Stomach smooth muscle (tissue), 2 donors: Measurements from ENCODE around the gene PRSS53.

Experiments used
- H3K27ac ChIP-seq: one replicate; pipeline ENCODE4 v1.7.0; 2013; ENCODE audit warnings: mild to moderate bottlenecking, low read length, inconsistent platforms
- H3K27me3 ChIP-seq, 2 donors: one replicate each; pipeline ENCODE4 v1.7.0; 2013; ENCODE audit warnings: low read length in 2 of 2; ENCODE audit not compliant: insufficient read depth in 2 of 2, control insufficient read depth in 1 of 2
- H3K36me3 ChIP-seq, 2 donors: one replicate each; pipeline ENCODE4 v1.7.0; 2013; ENCODE audit warnings: low read length in 2 of 2; ENCODE audit not compliant: control insufficient read depth in 2 of 2, insufficient read depth in 2 of 2
- H3K4me1 ChIP-seq: one replicate; pipeline ENCODE4 v1.7.0; 2013; ENCODE audit warnings: low read length; ENCODE audit not compliant: control insufficient read depth, insufficient read depth
- H3K4me3 ChIP-seq, 2 donors: one replicate each; pipeline ENCODE4 v1.7.0; 2013; ENCODE audit warnings: low read length in 2 of 2
- H3K9ac ChIP-seq, 2 donors: one replicate each; pipeline ENCODE4 v1.7.0; 2013; ENCODE audit warnings: low read length in 2 of 2, mild to moderate bottlenecking in 1 of 2
- H3K9me3 ChIP-seq, 2 donors: one replicate each; pipeline ENCODE4 v1.7.0; 2013; ENCODE audit warnings: low read length in 2 of 2; ENCODE audit not compliant: control insufficient read depth in 2 of 2
- donor health status: healthy.
- donor health status: Pancreatic carcinoma.

The PRSS53 gene

GRCh38 chr16:31061813-31062440 is 26.8 kb downstream of the PRSS53 start:
- Histone ChIP-seq H3K36me3 (peaks cover 5 to 21% of the 10 kb centered on the region in 2 donors), H3K4me3 (no peak overlapping the region), H3K27ac (no peak overlapping the region), H3K9ac (no peak overlapping the region), H3K9me3 (no peaks in the 10 kb centered on the region), H3K4me1 (peaks cover 8% of the 10 kb centered on the region), H3K27me3 (no peaks in the 10 kb centered on the region)

- Histone ChIP-seq H3K36me3 (peaks cover 5 to 19% of the 10 kb centered on the region in 2 donors), H3K9ac (no peak overlapping the region), H3K27me3 (no peaks in the 10 kb centered on the region), H3K4me3 (no peak overlapping the region), H3K9me3 (no peaks in the 10 kb centered on the region), H3K4me1 (peaks cover 8% of the 10 kb centered on the region), H3K27ac (no peak overlapping the region)
Observed at GRCh38 chr16:31061126-31061812, 27.5 kb downstream of the PRSS53 start.

GRCh38 chr16:31055613-31056012 is 33.1 kb downstream of the PRSS53 start:
- Histone ChIP-seq H3K4me1 (no peaks in the 10 kb centered on the region), H3K9ac (no peak overlapping the region), H3K36me3 (peaks cover 1 to 2% of the 10 kb centered on the region in 2 donors), H3K4me3 (no peak overlapping the region), H3K27ac (no peak overlapping the region), H3K9me3 (no peaks in the 10 kb centered on the region), H3K27me3 (no peaks in the 10 kb centered on the region)

- H3K27me3 ChIP-seq: no peaks in the 10 kb centered on the region
- no peak overlapping the region for H3K4me3 ChIP-seq
- no peaks in the 10 kb centered on the region for H3K4me1 ChIP-seq
- no peaks in the 10 kb centered on the region for H3K36me3 ChIP-seq
- H3K9me3 ChIP-seq: no peaks in the 10 kb centered on the region
- no peak overlapping the region for H3K27ac ChIP-seq
- no peak overlapping the region for H3K9ac ChIP-seq
Observed at GRCh38 chr16:31052114-31052513, 36.6 kb downstream of the PRSS53 start.

- Histone ChIP-seq H3K27me3 (no peaks in the 10 kb centered on the region), H3K9me3 (no peaks in the 10 kb centered on the region), H3K36me3 (no peaks in the 10 kb centered on the region), H3K27ac (no peak overlapping the region), H3K4me3 (no peak overlapping the region), H3K4me1 (no peaks in the 10 kb centered on the region), H3K9ac (no peak overlapping the region)
Observed at GRCh38 chr16:31050280-31051030, 38.3 kb downstream of the PRSS53 start.

- peaks cover 4% of the 10 kb centered on the region for H3K4me1 ChIP-seq
- H3K9me3 ChIP-seq: no peaks in the 10 kb centered on the region
- no peak overlapping the region for H3K27ac ChIP-seq
- H3K36me3 ChIP-seq: peaks cover 8 to 18% of the 10 kb centered on the region in 2 donors
- H3K9ac ChIP-seq: no peak overlapping the region
- H3K4me3 ChIP-seq: no peak overlapping the region
- H3K27me3 ChIP-seq: no peaks in the 10 kb centered on the region
Observed at GRCh38 chr16:31043898-31044481, 44.8 kb downstream of the PRSS53 start.

GRCh38 chr16:31043352-31043751 is 45.4 kb downstream of the PRSS53 start:
- peaks cover 4% of the 10 kb centered on the region for H3K4me1 ChIP-seq
- H3K27me3 ChIP-seq: no peaks in the 10 kb centered on the region
- H3K36me3 ChIP-seq: peaks cover 15 to 23% of the 10 kb centered on the region in 2 donors
- H3K9ac ChIP-seq: no peak overlapping the region
- no peak overlapping the region for H3K27ac ChIP-seq
- H3K4me3 ChIP-seq: no peak overlapping the region
- no peaks in the 10 kb centered on the region for H3K9me3 ChIP-seq

- Histone ChIP-seq H3K4me3 (no peak overlapping the region), H3K4me1 (peaks cover 4% of the 10 kb centered on the region), H3K27ac (no peak overlapping the region), H3K36me3 (peaks cover 17 to 28% of the 10 kb centered on the region in 2 donors), H3K9me3 (no peaks in the 10 kb centered on the region), H3K9ac (no peak overlapping the region), H3K27me3 (no peaks in the 10 kb centered on the region)
Observed at GRCh38 chr16:31042866-31043265, 45.9 kb downstream of the PRSS53 start.

- no peak overlapping the region for H3K9ac ChIP-seq
- H3K36me3 ChIP-seq: peaks cover 24 to 37% of the 10 kb centered on the region in 2 donors
- H3K27me3 ChIP-seq: no peaks in the 10 kb centered on the region
- H3K4me1 ChIP-seq: peaks cover 10% of the 10 kb centered on the region
- H3K9me3 ChIP-seq: no peaks in the 10 kb centered on the region
- no peak overlapping the region for H3K27ac ChIP-seq
- no peak overlapping the region for H3K4me3 ChIP-seq
Observed at GRCh38 chr16:31038993-31039392, 49.8 kb downstream of the PRSS53 start.

GRCh38 chr16:31036691-31037090 is 52.1 kb downstream of the PRSS53 start:
- H3K27me3 ChIP-seq: no peaks in the 10 kb centered on the region
- no peaks in the 10 kb centered on the region for H3K9me3 ChIP-seq
- H3K4me3 ChIP-seq: no peak overlapping the region
- peaks cover 15% of the 10 kb centered on the region for H3K4me1 ChIP-seq
- no peak overlapping the region for H3K9ac ChIP-seq
- H3K36me3 ChIP-seq: peaks cover 24 to 34% of the 10 kb centered on the region in 2 donors
- H3K27ac ChIP-seq: no peak overlapping the region
